Amniotic epithelial cell (primary cell): ENCODE data around the gene RALBP1.

Experiments used
- DNase-seq: peaks from one replicate; pipeline ENCODE4 v3.0.0-alpha.2; 2010; ENCODE audit warnings: low read depth

Gene RALBP1

DNA sequence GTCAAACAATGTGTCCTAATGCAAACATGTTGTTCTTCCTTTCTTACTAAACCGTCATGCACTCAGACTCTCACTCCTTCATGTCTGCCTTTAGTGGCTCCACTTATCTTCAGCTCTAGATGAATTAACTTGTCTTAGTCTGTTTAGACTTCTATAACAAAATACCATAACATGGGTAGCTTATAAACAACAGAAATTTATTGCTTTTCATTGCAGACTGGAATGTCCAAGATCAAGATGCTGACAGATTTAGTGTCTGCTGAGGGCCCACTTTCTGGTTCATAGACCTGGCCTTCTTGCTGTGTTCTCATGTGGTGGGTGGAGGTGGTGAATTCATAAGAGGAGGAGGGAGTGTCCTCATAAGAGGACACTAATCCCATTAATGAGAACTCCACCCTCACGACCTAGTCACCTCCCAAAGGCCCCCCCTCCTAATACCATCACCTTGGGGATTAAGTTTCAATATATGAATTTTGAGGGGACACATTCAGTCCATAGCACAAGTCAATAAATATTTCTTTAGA lies 32.3 kb downstream of the RALBP1 start:
- DNase-seq = peak; percentile 71

DNA sequence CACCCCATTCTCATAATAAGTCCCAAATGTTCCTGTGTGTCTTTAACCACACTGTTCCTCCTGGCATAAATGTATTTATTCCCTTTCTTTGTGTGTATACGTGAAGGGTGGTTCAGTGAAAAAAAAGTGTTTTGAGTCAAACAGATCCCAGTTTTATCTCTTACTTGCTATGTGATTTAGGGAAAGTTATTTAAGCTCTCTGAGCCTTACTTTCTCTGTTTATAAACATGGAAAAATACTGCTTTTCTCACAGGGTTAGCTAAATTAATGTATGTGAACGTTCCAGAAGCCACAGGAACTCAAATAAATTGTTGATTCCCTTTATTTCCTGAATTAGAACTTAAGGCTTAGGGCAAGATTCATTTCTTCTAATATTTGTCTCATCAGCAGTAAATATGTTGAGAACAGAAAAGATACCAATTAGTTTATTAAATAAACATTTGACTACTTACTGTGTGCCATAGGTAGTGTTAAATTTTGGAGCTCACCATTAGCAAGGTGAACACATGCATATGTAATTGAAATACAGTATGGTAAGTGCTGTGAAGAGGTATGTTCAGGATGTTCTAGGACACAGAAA lies 33.2 kb downstream of the RALBP1 start:
- DNase-seq = no peak

DNA sequence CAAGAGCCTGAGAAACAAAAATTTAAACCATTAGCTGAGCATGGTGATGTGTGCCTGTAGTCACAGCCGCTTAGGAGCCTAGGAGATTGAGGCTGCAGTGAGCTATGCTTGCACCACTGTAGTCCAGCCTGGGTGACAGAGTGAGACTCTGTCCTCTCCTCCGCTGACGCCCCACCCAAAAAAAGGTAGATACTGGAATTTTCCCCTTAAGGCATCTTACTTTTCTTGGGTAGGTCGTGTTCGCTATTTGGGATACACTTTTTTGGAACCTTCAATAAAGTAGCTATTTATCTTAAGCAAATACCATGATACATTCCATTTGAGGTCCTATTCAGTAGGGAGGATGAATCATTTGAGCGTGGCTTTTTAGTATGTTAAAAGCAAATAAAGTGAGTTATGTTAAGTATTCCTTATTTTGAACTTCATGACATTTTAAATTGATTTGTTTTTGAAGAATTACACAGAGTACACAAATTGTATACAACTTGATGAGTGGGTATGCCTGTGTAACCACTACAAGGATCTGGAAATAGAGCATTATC lies 38.7 kb downstream of the RALBP1 start:
- peak; percentile 55 for DNase-seq

DNA sequence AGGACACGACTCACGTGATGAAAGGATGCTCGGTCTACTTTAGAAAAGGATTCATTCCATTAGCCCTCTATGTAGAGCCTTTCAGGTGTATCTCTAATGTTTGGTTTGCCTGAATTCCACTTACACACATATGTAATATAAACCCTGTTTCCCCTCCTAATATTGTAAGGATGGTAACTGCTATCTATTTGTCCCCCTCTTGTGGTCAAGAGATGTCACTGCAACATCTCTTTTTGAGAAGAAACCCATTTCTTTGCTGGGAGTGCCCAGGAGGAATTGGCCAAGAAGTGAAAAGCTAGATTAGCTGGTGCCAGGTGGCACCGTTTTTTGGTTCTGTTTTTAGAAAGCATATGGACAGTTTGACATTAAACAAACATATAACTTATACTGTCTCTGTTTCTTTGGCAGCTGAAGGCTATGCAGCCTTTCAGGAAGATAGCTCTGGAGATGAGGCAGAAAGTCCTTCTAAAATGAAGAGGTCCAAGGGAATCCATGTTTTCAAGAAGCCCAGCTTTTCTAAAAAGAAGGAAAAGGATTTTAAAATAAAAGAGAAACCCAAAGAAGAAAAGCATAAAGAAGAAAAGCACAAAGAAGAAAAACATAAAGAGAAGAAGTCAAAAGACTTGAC lies 41.2 kb downstream of the RALBP1 start:
- DNase-seq = peak; percentile 53

DNA sequence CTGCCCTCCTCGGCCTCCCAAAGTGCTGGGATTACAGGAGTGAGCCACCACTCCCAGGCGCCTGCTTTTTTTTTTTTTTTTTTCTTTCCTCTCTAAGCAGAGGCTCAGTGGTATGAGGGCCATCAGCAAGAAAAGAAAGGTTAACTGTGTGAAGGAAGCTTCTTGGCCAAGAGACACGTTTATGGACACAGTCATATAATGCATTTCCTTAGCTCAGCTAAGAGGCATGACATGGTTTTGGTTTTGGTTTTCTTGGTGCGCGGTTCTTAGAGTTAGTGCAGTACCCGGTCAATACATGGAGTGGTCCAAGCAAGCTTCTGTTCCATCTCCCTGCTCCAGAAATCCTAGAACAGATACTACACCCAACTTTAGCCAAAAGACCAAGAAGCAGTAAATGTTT lies 42.6 kb downstream of the RALBP1 start:
- DNase-seq = no peak

DNA sequence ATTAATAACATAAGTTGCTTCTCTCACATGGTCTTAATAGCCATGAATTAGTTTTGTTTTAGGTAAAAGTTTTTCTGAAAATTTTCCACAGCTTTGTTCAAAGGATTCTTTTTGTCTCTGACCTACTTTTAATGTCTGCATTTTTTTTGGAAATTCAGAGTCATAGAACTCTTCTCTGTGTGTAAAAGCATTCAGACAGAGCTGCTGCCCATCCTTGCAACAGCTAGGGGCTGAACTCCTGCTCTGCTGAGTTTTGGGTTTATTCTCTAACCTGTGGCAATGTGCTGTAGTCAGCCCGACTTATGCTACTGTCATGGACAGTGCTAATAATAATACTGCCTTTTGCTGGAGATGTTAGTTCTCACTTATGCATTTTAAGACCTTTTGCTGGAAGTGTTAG lies 44.1 kb downstream of the RALBP1 start:
- DNase-seq = no peak

DNA sequence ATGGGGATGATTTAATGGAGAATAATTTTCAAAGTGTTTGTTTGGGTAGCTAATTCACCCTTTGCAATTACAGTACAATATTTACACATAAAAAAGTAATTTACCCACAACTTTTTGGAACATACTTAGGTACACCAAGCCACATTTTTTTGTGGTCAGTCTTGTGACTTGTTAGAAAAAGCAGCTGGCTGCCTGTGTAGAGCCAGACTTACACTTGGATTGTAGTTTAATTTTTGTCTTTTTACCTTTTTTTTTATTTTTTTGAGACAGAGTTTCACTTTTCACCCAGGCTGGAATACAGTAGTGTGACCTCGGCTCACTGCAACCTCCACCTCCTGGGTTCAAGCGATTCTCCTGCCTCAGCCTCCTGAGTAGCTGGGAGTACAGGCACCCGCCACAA lies 45.4 kb downstream of the RALBP1 start:
- no peak for DNase-seq

DNA sequence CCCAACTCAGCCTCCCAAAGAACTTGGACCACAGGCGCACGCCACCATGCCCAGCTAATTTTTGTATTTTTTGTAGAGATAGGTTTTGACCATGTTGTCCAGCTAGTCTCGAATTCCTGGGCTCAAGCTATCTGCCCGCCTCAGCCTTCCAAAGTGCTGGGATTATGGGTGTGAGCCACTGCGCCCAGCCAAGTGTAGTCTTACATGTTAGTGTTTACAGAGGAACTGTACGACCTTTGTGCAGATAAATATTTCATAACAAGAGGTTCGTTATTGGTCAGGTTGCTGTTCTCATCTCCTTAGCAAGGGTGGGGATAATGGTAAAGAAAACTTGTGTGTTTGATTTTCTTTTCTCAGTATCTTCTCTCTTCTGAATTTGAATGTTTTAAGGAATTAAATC lies 46.5 kb downstream of the RALBP1 start:
- no peak for DNase-seq

DNA sequence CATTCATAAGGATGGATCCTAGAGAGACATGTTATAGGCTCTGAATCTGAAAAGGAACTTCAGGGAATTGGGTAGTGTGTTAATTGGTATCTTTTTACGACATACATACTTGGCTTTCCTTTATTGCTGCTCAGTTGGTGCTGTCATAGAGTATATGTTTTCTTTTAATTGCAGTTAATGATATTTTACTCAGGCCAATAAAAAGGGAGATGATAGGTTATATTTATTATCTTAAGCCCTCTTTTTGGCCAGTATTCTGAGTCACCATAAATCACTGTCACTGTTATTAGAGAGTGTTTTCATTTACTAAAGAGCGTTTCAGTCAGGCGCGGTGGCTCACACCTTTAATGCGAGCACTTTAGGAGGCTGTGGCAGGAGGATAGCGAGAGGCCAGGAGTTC lies 47.6 kb downstream of the RALBP1 start:
- DNase-seq = no peak

DNA sequence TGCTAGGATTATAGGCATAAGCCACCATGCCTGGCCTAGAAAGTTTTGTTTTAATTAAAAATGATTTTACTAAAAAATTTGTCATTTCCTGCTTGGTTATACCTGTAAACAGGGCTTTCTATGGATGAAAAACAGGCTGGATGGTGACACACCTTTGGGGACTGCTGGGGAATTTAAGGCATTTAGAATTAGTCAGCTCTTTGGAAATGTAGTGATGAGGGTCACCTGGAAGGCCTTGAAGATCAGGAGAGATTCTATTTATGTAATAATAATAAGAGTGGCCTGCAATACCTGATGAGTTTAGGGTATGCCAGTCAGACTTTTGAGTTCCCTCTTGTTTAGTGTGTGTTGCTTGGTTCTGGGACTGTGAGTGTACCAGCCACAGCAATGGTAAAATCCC lies 51.1 kb downstream of the RALBP1 start:
- no peak for DNase-seq

DNA sequence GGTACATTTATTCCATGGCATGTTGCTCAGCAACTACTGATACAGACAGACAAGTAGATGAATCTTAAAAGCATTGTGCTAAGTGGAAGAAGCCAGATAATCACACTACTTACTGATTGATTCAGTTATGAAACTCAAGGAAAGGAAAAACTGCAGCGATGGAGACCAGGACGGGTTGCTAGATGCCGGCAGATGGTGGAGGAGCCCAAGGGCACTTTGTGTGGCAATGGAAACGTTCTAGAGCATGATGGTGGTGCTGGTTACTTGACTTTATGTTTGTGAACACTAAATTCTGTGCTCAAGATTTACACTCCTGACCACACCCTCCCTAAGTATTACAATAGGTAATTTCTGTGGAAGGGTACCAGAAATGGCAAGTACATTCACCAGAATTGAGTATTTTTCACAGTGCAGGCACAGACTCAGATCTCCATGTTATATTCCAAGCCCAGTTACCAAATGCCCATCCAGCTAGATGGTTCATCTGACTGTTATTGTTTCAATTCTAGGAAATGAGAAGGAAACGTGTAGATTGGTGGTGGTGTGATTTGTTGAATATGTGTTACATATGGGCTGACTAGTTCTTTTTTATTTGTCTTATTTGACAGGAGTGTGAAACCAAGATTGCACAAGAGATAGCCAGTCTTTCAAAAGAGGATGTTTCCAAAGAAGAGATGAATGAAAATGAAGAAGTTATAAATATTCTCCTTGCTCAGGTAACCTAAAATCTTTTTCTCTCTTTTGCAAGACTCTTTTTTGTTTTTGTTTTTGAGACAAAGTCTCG lies 55.1 kb downstream of the RALBP1 start:
- peak; percentile 60 for DNase-seq

DNA sequence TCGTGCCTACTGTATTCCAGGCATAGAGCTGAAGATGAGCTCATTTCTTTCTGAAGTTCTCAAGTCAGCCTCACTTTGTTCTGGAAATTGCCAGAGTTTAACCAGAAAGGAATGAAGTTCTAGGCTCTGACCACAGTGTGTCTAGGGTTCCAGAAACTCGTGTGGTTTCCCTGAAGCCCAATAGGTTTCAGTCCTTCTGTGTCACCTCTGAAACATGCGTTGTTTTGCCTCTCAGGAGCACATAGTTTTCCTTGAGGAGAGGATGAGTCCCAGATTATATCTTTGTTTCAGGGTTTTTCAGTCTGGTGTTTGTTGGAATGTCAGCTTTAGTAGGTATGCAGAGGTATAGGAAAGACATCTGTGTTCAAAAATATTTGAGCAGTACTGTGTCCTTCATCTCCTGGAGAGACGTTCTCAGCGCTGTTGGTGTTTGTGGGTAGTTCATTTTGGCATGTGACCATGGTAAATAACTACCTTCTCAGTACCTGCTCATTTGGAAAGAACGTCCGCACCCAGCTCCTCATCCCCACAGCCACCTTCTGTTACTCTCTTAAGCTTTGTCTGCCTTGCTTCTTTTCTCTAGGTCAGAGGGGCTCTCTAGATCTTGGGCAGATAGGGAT lies 56.6 kb downstream of the RALBP1 start:
- peak; percentile 72 for DNase-seq

DNA sequence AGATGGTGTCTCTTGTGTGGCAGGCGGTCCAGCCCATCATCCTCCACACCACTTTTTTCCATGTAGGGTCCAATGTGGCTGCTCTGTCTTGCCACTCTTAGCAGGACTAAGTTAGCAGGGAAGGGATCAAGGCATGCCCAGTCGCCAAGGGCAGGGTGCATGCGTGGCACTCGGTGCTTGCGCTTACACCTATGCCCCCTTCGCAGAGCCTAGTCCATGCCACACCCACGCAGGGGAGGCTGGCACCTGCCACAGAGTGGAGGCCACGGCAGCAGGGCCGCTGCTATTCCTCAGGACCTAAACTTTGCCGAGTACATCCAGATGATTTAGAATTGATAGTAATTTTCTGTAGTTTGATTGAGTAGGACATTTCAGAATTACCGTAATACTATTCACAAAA lies 59.5 kb downstream of the RALBP1 start:
- no peak for DNase-seq

DNA sequence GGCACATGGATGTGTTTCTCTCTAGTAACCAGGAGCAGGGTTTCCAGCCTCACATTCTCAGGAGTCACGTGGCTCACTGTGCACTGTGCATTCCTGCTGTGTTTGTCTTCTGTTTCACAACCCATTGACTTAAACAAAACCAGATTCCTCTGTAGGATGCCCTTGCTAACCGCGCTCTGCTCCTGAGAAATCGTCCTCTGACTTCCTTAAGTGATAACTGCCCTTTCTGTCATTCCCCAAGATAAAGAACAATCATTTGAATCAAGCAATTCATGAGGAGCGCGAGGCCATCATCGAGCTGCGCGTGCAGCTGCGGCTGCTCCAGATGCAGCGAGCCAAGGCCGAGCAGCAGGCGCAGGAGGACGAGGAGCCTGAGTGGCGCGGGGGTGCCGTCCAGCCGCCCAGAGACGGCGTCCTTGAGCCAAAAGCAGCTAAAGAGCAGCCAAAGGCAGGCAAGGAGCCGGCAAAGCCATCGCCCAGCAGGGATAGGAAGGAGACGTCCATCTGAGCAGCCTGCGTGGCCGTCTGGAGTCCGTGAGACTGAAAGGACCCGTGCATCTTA lies 60.2 kb downstream of the RALBP1 start:
- peak; percentile 97 for DNase-seq

DNA sequence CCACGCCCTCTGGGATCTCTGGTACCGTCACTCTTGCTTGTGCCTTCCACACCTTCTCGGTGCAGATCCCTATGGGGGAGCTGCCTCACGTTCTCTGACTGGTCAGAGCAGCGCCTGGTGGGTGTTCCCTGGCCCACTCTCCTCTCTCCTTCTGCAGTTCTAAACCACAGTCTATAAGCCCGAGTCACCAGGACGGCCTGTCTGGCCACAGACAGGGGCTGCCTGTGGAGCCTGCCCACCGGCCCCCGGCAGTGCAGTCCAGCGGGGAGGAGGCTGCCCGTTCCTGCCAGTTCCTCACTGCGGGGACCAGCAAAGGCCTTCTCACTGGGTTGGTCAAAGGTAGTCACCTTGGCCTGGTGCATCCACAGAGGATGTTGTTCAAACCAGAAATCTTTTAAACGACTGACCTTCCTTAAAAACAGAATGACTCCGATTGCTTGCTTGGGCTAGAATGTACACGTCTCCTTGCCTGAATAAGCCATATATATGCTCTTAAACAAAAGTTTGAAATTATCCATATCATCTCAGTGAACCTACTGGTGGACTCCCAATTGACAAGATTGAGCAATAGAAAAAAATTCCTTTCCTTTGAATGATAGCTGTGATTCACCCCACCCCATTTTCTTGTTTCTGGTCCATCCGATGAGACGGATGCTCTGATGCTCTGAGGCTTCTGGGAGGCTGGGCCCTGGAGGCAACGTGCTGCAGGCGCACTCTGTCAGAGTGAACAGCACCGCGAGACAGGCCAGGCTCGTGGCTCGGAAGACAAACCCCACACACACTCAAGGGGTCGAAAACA lies 61.2 kb downstream of the RALBP1 start:
- DNase-seq = peak; percentile 58

DNA sequence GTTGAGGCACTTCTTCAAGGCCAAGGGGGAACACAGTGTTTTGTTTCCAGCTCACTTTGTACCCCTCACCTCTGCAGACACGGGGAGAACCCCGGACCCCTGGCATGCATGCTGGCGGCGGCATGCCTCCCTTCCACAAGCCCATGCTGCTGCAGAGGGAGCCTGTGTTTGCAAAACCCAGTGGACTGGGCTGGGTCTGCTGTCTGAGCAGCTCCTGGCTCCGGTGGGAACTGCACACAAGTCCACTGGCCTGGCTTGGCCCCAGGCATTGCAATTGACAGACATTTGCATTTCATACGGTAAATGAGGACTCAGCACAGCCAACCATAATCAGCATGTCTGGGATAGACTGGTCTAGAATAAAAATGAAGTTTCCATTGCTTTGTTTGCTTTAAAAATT lies 62.4 kb downstream of the RALBP1 start:
- DNase-seq = no peak

DNA sequence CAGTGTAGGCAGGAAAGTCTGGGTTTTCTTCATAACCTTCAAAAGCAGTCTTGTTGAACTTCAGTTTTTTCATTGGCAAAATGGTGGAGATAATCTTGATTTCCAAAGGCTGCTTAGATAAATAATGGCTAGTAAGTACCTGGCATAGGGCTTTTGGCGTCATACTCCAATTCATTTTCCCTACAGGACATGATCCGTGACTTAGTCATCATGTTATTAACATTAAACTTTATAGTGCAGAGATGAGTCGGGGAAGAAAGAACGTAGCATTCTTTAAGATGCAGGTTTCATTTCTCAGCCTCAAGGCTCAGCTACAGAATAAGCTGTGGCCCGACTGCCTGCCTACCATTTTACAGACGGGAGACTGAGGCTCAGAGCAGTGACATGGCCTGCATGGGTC lies 64.0 kb downstream of the RALBP1 start:
- DNase-seq = peak; percentile 86

DNA sequence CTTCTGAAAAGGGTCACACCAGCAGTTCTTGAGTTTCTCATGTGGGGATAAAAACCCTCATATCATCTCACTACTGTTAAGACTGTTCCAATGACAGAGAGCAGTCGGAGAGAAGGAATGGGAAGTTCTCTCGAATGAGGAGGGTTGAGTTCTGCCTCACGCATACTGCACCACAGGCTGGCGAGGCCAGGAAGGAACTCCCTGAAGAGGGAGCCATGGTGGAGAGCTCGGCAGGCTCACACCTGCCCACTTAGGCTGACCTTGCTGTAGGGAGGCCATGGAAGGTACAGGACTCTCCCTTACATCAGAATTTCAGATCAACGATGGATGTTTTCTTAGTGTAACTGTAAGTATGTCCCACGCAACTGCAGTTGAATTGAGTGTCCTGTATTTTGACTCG lies 64.6 kb downstream of the RALBP1 start:
- DNase-seq = no peak

DNA sequence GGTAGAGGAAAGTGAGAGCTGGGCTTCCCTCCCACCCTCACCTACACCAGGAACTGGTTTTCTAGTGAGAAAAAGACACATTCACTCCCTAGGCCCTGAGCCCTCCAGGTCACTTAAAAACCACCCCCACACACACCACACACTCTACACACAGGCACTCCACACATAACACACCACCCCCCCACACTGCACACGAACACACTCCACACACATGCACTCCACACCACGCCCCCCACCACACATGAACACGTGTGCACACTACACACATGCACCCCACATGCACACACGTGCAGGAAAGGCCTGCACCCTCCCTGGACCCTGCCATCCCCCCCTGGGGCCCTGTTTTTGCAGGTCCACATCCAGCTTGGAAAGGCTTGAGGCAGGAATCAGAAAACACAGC lies 67.6 kb downstream of the RALBP1 start:
- no peak for DNase-seq

DNA sequence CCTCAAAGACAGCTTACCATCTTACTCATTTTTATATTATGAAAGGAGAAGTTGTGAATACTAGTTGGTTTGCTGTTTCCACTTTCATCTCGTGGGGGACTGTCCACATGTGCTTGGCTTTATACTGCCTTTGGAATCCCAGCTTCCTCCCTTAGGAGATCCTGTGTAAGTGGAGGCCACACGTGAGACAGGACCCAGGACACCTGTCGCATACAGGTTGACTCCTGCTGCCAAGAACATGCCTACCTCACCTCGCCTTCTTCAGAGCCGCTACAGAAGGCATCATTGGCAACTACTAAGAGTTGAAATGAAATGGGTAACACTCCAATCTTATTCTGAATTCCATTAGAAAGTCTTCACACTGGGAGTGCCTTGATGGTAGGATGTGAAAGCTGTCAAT lies 69.7 kb downstream of the RALBP1 start:
- DNase-seq = no peak

DNA sequence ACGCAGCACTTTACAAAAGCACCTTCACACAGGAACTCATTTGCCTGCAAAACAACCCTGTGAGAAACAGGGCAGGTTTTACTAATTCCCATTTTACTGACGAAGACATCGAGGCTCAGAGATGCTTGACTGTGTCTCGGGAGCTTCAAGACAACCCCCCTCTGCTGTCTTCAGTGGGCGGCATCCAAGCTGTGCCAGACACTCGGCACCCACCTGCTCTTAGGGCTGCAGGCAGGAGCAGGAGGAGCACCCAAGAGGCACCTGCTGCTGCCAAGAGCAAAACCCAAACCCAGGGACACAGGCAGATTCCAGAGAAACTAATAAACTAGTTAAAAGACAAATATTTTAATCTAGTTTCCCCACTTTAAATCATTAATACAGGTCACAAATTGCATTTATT lies 71.2 kb downstream of the RALBP1 start:
- DNase-seq = no peak
